Fibroblast of villous mesenchyme (primary cell): ENCODE measurements around the gene XYLT1. TPM values are rescaled to one million over a fixed set of nuclear protein-coding genes. Genes with fewer than 3 reads are reported as not detected.
"Not testable (repeated sequence)": the region's sequence is repeated elsewhere in the genome, so short reads cannot be mapped to it uniquely, and the experiment has no call there.

Source experiments
- DNase-seq: peaks from one replicate; pipeline ENCODE4 v3.0.0-alpha.2; 2010; ENCODE audit warnings: low read depth
- H3K4me3 ChIP-seq: 2 replicates; pipeline ENCODE4 v1.5.1; 2011; ENCODE audit warnings: low read depth, mild to moderate bottlenecking, low read length
- total RNA-seq: library from RNA; depleted of rRNA; stranded (reverse); fragments of >200 nt; gene quantifications from 2 replicates; pipeline ENCODE4 v1.2.3, GENCODE V29; 2012
- TF ChIP-seq, protein P1 (sequence below): IDR thresholded peaks from 2 replicates; pipeline ENCODE4 v1.5.1; 2012; ENCODE audit warnings: low read depth, mild to moderate bottlenecking, low read length; ENCODE audit not compliant: insufficient read depth

The XYLT1 gene
- total RNA-seq, 1 donor = 2.6 TPM

DNA sequence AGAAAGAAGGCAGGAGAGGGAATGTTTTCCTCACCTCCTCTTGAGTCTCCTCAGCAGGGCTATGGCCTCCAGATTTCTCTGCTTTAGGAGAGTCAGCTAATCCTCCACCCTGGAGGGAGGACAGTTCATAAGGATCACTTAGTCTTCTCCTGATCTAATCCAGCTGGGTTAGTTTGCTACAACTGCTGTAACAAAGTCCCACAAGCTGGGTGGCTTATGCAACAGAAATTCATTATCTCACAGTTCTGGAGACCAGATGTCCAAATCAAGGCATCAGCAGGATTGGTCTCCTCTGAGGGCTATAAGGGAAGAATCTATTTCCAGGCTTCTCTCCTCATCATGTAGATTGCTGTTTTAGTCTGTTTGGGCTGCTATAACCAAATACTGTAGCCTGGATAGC, 40.6 kb upstream of the XYLT1 start:
- peak; percentile 94 for DNase-seq
- H3K4me3 ChIP-seq = no peak overlapping the region

DNA sequence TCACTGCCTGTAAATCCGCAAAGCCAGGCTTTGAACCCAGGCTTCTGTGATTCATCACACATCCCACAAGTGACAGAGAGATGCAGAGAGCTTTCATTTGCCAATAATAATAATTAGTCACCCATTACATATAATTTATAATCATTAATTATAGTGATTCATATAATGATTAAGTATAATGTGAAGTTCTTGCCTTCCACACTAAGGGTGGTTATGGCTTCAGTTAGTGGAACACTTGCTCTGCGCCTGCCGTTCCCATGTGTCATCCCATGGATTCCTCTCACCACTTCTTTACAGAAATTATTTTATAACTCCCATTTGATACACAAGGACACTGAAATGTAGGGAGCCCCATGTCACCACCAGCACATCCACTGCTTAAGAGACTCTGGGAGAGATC, 39.8 kb upstream of the XYLT1 start:
- DNase-seq = no peak
- no peak overlapping the region for H3K4me3 ChIP-seq
- TF ChIP-seq, protein P1, sequence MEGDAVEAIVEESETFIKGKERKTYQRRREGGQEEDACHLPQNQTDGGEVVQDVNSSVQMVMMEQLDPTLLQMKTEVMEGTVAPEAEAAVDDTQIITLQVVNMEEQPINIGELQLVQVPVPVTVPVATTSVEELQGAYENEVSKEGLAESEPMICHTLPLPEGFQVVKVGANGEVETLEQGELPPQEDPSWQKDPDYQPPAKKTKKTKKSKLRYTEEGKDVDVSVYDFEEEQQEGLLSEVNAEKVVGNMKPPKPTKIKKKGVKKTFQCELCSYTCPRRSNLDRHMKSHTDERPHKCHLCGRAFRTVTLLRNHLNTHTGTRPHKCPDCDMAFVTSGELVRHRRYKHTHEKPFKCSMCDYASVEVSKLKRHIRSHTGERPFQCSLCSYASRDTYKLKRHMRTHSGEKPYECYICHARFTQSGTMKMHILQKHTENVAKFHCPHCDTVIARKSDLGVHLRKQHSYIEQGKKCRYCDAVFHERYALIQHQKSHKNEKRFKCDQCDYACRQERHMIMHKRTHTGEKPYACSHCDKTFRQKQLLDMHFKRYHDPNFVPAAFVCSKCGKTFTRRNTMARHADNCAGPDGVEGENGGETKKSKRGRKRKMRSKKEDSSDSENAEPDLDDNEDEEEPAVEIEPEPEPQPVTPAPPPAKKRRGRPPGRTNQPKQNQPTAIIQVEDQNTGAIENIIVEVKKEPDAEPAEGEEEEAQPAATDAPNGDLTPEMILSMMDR = no peak

More for the DNA sequence above, 40.6 kb upstream of the XYLT1 start:
- TF ChIP-seq, protein P1 = no peak

DNA sequence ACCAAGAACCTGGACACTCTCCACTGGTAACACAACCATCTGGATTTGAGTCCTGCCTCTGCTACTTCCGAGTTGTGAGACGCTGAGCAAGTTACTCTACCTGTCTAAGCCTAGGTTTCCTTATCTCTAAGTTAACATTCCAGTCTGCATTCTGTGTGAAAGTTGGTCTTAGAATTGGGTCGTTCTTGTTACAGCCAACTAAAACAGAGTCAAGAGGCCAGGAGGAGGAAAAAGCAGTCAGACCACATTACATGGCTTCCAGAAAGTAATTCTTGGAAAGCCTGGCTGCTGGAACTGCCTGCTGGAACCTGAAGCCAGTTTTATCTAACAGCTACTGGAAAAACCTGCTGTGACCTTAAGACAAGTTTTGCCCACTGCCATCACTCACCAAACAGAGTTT, 38.4 kb upstream of the XYLT1 start:
- no peak overlapping the region for H3K4me3 ChIP-seq
- no peak for DNase-seq

GRCh38 chr16:17508303-17508702, 37.5 kb upstream of the XYLT1 start:
- no peak overlapping the region for H3K4me3 ChIP-seq
- TF ChIP-seq, protein P1 = no peak
- no peak for DNase-seq

More for the DNA sequence above, 38.4 kb upstream of the XYLT1 start:
- TF ChIP-seq, protein P1 = no peak

DNA sequence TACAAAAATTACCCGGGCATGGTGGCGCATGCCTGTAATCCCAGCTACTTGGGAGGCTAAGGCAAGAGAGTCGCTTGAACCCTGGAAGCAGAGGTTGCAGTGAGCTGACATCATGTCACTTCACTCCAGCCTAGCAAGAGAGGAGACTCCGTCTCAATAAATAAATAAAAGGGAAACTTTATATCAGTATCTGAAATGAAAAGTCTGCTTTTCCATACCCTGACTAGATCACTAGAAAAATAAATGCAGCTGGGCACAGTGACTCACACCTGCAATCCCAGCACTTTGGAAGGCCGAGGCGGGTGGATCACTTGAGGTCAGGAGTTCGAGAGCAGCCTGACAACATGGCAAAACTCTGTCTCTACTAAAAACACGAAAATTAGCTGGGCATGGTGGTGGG, 36.8 kb upstream of the XYLT1 start:
- H3K4me3 ChIP-seq, DNase-seq: not testable (repeated sequence)

GRCh38 chr16:17505828-17506227, 35.1 kb upstream of the XYLT1 start:
- DNase-seq, H3K4me3 ChIP-seq: not testable (repeated sequence)

GRCh38 chr16:17504050-17504449, 33.3 kb upstream of the XYLT1 start:
- TF ChIP-seq, protein P1 = no peak
- no peak overlapping the region for H3K4me3 ChIP-seq
- DNase-seq = no peak

- no peak overlapping the region for H3K4me3 ChIP-seq
- no peak for DNase-seq
- TF ChIP-seq, protein P1 = no peak
These were observed 32.6 kb upstream of the XYLT1 start for GRCh38 chr16:17503331-17503730.
